Left lung (tissue), 10 donors: ENCODE measurements around the gene PKN1. TPM values are rescaled to one million over a fixed set of nuclear protein-coding genes. Genes with fewer than 3 reads are reported as not detected.
A peak's percentile ranks its signal among the peaks of the same experiment; 100 is the strongest.

ENCODE experiments used
- ATAC-seq: fragments of 200-7000 bp; cut with Tn5 transposase; one replicate; pipeline ENCODE4 v1.9.1; 2020; ENCODE audit warnings: moderate library complexity
- DNase-seq, 4 donors: peaks; one replicate each; pipeline ENCODE4 v3.0.0-alpha.2; 2013 to 2020
- H3K27ac ChIP-seq, 2 donors: fragments of 200-600 bp; sonication (generic) in 1 of 2; one replicate each; pipeline versions ENCODE4 v1.5.0 to v1.8.0; 2020 to 2021
- H3K27me3 ChIP-seq, 2 donors: fragments of 200-600 bp; sonication (generic) in 1 of 2; one replicate each; pipeline versions ENCODE4 v1.5.0 to v1.8.0; 2020 to 2021
- H3K36me3 ChIP-seq, 2 donors: fragments of 200-600 bp; sonication (generic) in 1 of 2; one replicate each; pipeline versions ENCODE4 v1.5.0 to v1.8.0; 2020 to 2021
- H3K4me1 ChIP-seq, 2 donors: fragments of 200-600 bp; one replicate each; pipeline ENCODE4 v1.8.0; 2021
- H3K4me3 ChIP-seq, 2 donors: fragments of 200-600 bp; sonication (generic) in 1 of 2; one replicate each; pipeline versions ENCODE4 v1.5.0 to v1.8.0; 2020 to 2021; ENCODE audit warnings: mild to moderate bottlenecking in 1 of 2
- H3K9me3 ChIP-seq, 2 donors: fragments of 200-600 bp; sonication (generic) in 1 of 2; one replicate each; pipeline versions ENCODE4 v1.5.0 to v1.8.0; 2020 to 2021
- CTCF ChIP-seq, 2 donors: fragments of 200-600 bp; sonication (generic) in 1 of 2; IDR thresholded peaks; one replicate each; pipeline versions ENCODE4 v1.5.0 to v1.8.0; 2021; ENCODE audit warnings: antibody characterized with exemption in 2 of 2
- intact Hi-C, 2 donors: fragments of 100-400 bp; cut with DNase I; formaldehyde crosslinking; loops; one replicate each; pipeline versions ENCODE4 v1.11.2 to v1.14.2; 2022
- polyA plus RNA-seq, 6 donors: library from polyadenylated mRNA; unstranded; fragments of 120-200 nt; gene quantifications; one replicate each; pipeline ENCODE4 v1.2.1, GENCODE V29; 2013; ENCODE audit not compliant: insufficient read length in 6 of 6
- total RNA-seq, 2 donors: library from RNA; stranded (reverse); fragmentation: NEBNext Ultra II Directional; extraction: Animal tissue kit (Norgen Biotek cat#: 25700); gene quantifications; one replicate each; pipeline ENCODE4 v1.2.1, GENCODE V29; 2021
- donor health status: DM: no; HTN: yes; CAD: no.
- donor health status: DM: no; HTN: no; CAD: no.

Gene PKN1
- total and polyA plus RNA-seq, 8 donors: 91.9 to 190 (median 101) TPM

- intact Hi-C loops: no loop called here
- no peak for TF ChIP-seq CTCF (IDR thresholded peaks at IDR 0.05)
- Histone ChIP-seq H3K27ac (no peak overlapping the region), H3K36me3 (peaks cover 0 to 45% of the 10 kb centered on the region in 2 donors), H3K9me3 (no peaks in the 10 kb centered on the region), H3K4me3 (no peak overlapping the region), H3K27me3 (peaks cover 3 to 39% of the 10 kb centered on the region in 2 donors), H3K4me1 (peaks cover 30 to 47% of the 10 kb centered on the region in 2 donors)
- DNase-seq: peak in 1 of 4 donors; percentile 87
- ATAC-seq: peak; percentile 12
Measured at GRCh38 chr19:14473978-14474578, 41.0 kb downstream of the PKN1 start.

GRCh38 chr19:14474827-14475226, 41.7 kb downstream of the PKN1 start:
- intact Hi-C loops: no loop called here
- no peak overlapping the region for H3K27ac ChIP-seq
- H3K36me3 ChIP-seq: peaks cover 0 to 45% of the 10 kb centered on the region in 2 donors
- peaks cover 3 to 39% of the 10 kb centered on the region in 2 donors for H3K27me3 ChIP-seq
- peaks cover 30 to 54% of the 10 kb centered on the region in 2 donors for H3K4me1 ChIP-seq
- DNase-seq: no peak
- H3K9me3 ChIP-seq: no peaks in the 10 kb centered on the region
- ATAC-seq: no peak
- H3K4me3 ChIP-seq: no peak overlapping the region
- TF ChIP-seq CTCF (IDR thresholded peaks at IDR 0.05): no peak

- Histone ChIP-seq H3K36me3 (peaks cover 0 to 45% of the 10 kb centered on the region in 2 donors), H3K27me3 (peaks cover 3 to 39% of the 10 kb centered on the region in 2 donors), H3K4me3 (no peak within 1 kb of the TSS), H3K4me1 (peaks cover 34 to 60% of the 10 kb centered on the region in 2 donors), H3K27ac (no peak within 1 kb of the TSS), H3K9me3 (no peaks in the 10 kb centered on the region)
- intact Hi-C loops: no loop called here
- TF ChIP-seq CTCF (IDR thresholded peaks at IDR 0.05): peak; percentile 13 to 33
- DNase-seq (peak in 3 of 4 donors; percentile 65 to 83 (median 74)), ATAC-seq (peak; percentile 24)
Measured at GRCh38 chr19:14475251-14476073, 42.4 kb downstream of the PKN1 start, which contains the start of gene PTGER1. Gene PTGER1 (minus strand): TSS chr19:14475354. CDS start chr19:14474320, 1,034 bp downstream.

- intact Hi-C loops: no loop called here
- no peak for TF ChIP-seq CTCF (IDR thresholded peaks at IDR 0.05)
- peaks cover 34 to 62% of the 10 kb centered on the region in 2 donors for H3K4me1 ChIP-seq
Measured at GRCh38 chr19:14476327-14476672, 43.2 kb downstream of the PKN1 start.

More at GRCh38 chr19:14476327-14476672, 43.2 kb downstream of the PKN1 start:
- peaks cover 3 to 39% of the 10 kb centered on the region in 2 donors for H3K27me3 ChIP-seq
- H3K36me3 ChIP-seq: peaks cover 0 to 38% of the 10 kb centered on the region in 2 donors
- DNase-seq: no peak
- no peaks in the 10 kb centered on the region for H3K9me3 ChIP-seq
- H3K4me3 ChIP-seq: no peak overlapping the region
- no peak overlapping the region for H3K27ac ChIP-seq
- no peak for ATAC-seq
